ENCODE results near the gene SYNDIG1. TPM values are rescaled to one million over a fixed set of nuclear protein-coding genes. Genes with fewer than 3 reads are reported as not detected.

The SYNDIG1 gene
- total RNA-seq, 4 donors from 2014 or later: 5.1 to 15.9 (median 14.3) TPM

DNA sequence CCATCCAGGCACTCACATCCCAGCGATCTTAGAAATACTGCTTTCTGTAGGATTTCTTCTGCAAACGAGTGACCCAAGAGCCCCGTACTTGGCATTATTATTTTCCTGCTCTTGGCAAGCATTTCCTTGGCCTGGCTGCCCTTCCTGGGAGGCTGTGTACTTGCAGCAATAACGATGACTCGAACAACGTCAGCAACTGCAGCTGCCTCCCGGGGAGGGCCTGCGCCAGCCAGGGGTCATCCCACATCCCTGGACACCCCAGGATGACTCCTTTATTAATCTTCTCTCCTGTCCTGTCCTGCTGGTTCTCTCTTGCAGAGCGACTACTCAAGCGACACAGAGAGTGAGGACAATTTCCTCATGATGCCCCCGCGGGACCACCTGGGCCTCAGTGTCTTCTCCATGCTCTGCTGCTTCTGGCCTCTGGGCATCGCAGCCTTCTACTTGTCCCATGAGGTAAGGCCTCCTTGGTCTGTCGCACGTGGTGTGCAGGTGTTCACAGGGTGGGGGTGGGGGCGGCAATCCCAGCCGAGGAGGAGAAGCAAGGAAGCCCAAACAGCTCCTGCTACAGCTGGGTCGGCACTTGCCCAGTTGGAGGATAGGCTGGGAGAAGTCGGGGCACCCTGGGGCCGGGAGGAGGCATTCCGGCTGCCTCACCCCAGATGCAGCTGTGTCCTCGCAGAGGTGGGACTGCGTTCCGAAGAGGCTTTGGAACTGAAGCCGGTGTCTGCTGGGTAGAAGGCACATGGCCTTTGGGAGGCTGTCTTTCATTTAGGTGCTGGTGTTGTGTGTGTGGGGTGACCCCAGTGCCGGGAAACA, 115.3 kb downstream of the SYNDIG1 start:
- Histone ChIP-seq H3K27ac (no peak overlapping the region), H3K36me3 (no peaks in the 10 kb centered on the region), H3K27me3 (no peaks in the 10 kb centered on the region), H3K4me3 (no peak overlapping the region), H3K4me1 (no peaks in the 10 kb centered on the region), H3K9me3 (no peaks in the 10 kb centered on the region)
- TF ChIP-seq, protein P1, sequence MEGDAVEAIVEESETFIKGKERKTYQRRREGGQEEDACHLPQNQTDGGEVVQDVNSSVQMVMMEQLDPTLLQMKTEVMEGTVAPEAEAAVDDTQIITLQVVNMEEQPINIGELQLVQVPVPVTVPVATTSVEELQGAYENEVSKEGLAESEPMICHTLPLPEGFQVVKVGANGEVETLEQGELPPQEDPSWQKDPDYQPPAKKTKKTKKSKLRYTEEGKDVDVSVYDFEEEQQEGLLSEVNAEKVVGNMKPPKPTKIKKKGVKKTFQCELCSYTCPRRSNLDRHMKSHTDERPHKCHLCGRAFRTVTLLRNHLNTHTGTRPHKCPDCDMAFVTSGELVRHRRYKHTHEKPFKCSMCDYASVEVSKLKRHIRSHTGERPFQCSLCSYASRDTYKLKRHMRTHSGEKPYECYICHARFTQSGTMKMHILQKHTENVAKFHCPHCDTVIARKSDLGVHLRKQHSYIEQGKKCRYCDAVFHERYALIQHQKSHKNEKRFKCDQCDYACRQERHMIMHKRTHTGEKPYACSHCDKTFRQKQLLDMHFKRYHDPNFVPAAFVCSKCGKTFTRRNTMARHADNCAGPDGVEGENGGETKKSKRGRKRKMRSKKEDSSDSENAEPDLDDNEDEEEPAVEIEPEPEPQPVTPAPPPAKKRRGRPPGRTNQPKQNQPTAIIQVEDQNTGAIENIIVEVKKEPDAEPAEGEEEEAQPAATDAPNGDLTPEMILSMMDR (IDR thresholded peaks at IDR 0.05): no peak
- TF ChIP-seq POLR2A (IDR thresholded peaks at IDR 0.05) (no peak), EP300 (IDR thresholded peaks at IDR 0.05) (no peak)
- WGBS, 2 donors: 69 to 72% methylated on average over 19 to 23 of the region's 26 CpGs
- DNase-seq (ENCODE audit: low spot score in 2 of 2): no peak

DNA sequence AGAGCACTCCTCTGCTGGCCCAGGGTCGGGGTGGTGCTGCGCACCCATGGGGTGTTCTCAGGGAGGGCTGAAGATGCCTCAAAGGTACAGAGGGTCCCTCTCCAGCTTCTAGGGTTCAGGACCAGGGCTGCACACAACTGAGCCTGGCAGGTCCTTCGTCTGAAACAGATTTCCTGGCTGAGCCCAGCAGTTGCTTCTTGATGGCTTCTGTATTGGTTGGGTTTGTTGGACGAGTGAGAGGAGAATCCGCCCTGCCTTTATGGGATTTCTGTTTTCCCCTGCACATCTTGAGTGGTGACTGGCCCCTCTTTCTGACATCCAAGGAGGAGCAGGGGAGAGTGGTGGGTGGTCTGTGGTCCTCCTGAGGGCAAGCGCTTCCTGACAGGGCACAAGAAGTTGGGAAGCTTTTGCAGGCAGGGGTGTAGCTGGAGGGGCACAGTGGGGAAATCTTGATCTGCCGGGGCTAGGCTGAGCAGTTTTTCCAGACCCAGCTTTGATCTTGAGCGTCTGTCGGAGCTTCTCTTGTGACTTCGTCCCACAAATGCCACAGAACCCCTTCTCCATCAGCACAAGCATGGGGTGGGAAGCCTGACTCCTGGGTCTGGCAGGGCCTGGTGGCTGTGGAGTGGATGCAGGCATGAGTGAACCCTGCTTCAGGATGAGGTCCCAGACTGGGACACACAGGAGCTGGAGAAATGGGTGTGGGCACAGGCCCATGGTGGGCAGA, 116.5 kb downstream of the SYNDIG1 start:
- Histone ChIP-seq H3K4me3 (no peak overlapping the region), H3K27ac (no peak overlapping the region), H3K36me3 (no peaks in the 10 kb centered on the region), H3K27me3 (no peaks in the 10 kb centered on the region), H3K9me3 (no peaks in the 10 kb centered on the region), H3K4me1 (no peaks in the 10 kb centered on the region)
- WGBS, 2 donors: 82 to 84% methylated on average over 10 of the region's 10 CpGs
- DNase-seq (ENCODE audit: low spot score in 2 of 2): no peak
- TF ChIP-seq, protein P1 (IDR thresholded peaks at IDR 0.05): no peak
- no peak for TF ChIP-seq POLR2A (IDR thresholded peaks at IDR 0.05)
- no peak for TF ChIP-seq EP300 (IDR thresholded peaks at IDR 0.05)

DNA sequence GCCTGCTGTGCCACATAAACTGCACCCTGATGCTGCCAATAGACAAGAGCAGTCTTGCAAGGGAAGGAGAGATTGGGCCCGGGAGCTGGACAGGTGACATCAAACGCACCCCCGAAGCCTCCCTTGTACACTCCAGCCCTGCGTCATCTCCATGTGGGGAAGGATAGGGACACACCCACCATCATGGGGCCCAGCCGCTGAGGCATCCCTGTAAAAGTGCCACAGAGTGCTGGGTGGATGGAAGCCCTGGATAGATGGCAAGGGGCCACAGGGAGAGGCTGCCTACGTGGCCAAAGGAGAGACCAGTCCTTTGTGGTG, 117.1 kb downstream of the SYNDIG1 start:
- 76 to 85% methylated on average over 6 of the region's 6 CpGs for WGBS, 2 donors

DNA sequence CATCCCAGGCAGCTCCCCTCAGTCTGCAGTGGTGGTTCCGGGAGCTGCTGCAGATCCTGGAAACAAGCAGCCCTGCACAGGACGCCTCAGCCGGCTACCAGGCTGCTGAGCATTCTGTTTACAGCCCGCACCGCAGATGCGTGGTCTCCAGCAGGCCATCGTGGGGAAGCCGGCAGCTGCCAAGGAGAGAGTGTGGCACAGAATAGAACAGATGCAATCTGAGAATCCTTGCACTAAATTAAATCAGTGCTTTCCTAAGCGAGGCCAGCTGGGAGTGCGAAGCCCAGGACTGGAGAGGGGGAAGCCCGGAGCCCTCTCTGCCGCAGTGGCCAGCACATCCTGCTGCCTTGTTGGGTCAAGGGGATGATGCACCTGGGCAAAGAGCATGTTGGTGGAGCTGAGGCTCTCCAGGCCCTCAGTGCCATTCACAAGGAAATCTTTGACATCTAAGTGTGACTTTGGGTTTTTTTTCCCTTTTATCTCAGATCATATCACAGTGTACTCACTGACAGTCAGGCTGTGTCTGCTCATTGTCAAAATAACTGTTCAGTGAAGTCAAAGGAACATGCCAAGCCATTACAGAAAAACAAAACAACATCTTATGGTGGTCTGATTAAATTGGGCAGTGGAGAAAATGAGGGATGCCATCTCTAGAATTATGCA, 118.1 kb downstream of the SYNDIG1 start:
- 34 to 58% methylated on average over 4 to 12 of the region's 12 CpGs for WGBS, 2 donors
- DNase-seq (ENCODE audit: low spot score in 2 of 2): no peak
- Histone ChIP-seq H3K36me3 (no peaks in the 10 kb centered on the region), H3K9me3 (no peaks in the 10 kb centered on the region), H3K4me1 (no peaks in the 10 kb centered on the region), H3K4me3 (no peak overlapping the region), H3K27ac (no peak overlapping the region), H3K27me3 (no peaks in the 10 kb centered on the region)
- TF ChIP-seq POLR2A (IDR thresholded peaks at IDR 0.05) (no peak), EP300 (IDR thresholded peaks at IDR 0.05) (no peak)
- TF ChIP-seq, protein P1 (IDR thresholded peaks at IDR 0.05): no peak

More for the DNA sequence above, 117.1 kb downstream of the SYNDIG1 start:
- Histone ChIP-seq H3K4me1 (no peaks in the 10 kb centered on the region), H3K36me3 (no peaks in the 10 kb centered on the region), H3K9me3 (no peaks in the 10 kb centered on the region), H3K27ac (no peak overlapping the region), H3K4me3 (no peak overlapping the region), H3K27me3 (no peaks in the 10 kb centered on the region)
- no peak for TF ChIP-seq EP300 (IDR thresholded peaks at IDR 0.05)
- no peak for TF ChIP-seq POLR2A (IDR thresholded peaks at IDR 0.05)
- TF ChIP-seq, protein P1 (IDR thresholded peaks at IDR 0.05): no peak
- no peak for DNase-seq (ENCODE audit: low spot score in 2 of 2)

Data from tibial nerve (tissue), 4 donors.